ENCODE results near the gene MAP7D2.

DNA sequence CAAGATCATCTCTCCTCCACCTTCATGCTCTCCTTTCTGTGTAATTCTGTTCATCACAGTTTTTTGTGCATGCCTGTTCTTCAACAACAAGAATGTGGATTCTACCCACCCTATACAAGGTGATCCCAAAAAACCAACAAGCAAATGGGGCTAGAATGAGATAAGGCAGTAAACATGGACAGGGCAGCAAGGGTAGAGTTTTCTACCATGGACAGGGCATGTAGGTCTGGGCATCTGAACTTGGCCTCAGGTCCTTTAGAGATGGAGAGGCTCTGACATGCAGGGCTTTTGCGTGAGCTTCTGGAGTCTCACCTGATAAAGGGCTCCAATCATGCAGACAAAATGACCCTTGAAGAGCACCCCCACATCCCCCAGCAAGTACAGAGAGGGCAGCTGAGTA, 36.4 kb downstream of the MAP7D2 start:
- TF ChIP-seq CTCF (IDR thresholded peaks at IDR 0.05; ENCODE audit: low read depth, low read length, missing input control) (no peak), YY1 (IDR thresholded peaks at IDR 0.05) (no peak), EGR1 (IDR thresholded peaks at IDR 0.05; ENCODE audit: low read depth in 2 of 2) (no peak), SP1 (IDR thresholded peaks at IDR 0.05) (no peak), TAF1 (conservative IDR thresholded peaks at IDR 0.05) (no peak), ATF3 (IDR thresholded peaks at IDR 0.05) (no peak)
- TF ChIP-seq, protein P1, sequence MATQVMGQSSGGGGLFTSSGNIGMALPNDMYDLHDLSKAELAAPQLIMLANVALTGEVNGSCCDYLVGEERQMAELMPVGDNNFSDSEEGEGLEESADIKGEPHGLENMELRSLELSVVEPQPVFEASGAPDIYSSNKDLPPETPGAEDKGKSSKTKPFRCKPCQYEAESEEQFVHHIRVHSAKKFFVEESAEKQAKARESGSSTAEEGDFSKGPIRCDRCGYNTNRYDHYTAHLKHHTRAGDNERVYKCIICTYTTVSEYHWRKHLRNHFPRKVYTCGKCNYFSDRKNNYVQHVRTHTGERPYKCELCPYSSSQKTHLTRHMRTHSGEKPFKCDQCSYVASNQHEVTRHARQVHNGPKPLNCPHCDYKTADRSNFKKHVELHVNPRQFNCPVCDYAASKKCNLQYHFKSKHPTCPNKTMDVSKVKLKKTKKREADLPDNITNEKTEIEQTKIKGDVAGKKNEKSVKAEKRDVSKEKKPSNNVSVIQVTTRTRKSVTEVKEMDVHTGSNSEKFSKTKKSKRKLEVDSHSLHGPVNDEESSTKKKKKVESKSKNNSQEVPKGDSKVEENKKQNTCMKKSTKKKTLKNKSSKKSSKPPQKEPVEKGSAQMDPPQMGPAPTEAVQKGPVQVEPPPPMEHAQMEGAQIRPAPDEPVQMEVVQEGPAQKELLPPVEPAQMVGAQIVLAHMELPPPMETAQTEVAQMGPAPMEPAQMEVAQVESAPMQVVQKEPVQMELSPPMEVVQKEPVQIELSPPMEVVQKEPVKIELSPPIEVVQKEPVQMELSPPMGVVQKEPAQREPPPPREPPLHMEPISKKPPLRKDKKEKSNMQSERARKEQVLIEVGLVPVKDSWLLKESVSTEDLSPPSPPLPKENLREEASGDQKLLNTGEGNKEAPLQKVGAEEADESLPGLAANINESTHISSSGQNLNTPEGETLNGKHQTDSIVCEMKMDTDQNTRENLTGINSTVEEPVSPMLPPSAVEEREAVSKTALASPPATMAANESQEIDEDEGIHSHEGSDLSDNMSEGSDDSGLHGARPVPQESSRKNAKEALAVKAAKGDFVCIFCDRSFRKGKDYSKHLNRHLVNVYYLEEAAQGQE (IDR thresholded peaks at IDR 0.05), result no peak
